PC-3 (cell line): ENCODE measurements around the gene CORIN. TPM values are rescaled to one million over a fixed set of nuclear protein-coding genes. Genes with fewer than 3 reads are reported as not detected.

ENCODE experiments used
- ATAC-seq: fragments of 200-7000 bp; cut with Tn5 transposase; 2 replicates; pipeline ENCODE4 v1.9.1; 2020; ENCODE audit warnings: mild to moderate bottlenecking, moderate library complexity
- BruUV-seq: library from RNA; stranded (reverse); fragments of 400-500 nt; replicated peaks from 2 replicates; lab custom pipeline; 2021; lab: Mats Ljungman, UMichigan
- CTCF ChIA-PET: fragments of 300-600 bp; sonication (Branson Sonifier 250); formaldehyde crosslinking; loops from one replicate; lab custom pipeline; 2022; ENCODE audit warnings: antibody characterized with exemption; lab: Charles Lee
- POLR2A ChIA-PET: fragments of 300-600 bp; sonication (Branson Sonifier 250); formaldehyde crosslinking; loops from one replicate; lab custom pipeline; 2022; ENCODE audit warnings: antibody characterized with exemption; ENCODE audit not compliant: unreplicated experiment; lab: Charles Lee
- DNase-seq: peaks from one replicate; pipeline ENCODE4 v3.0.0-alpha.2; 2015
- H2AFZ ChIP-seq: fragments of 300-600 bp; sonication (generic); 2 replicates; pipeline ENCODE4 v1.6.0; 2016; ENCODE audit warnings: antibody characterized with exemption, low read length
- H3F3A ChIP-seq: fragments of 300-600 bp; sonication (generic); one replicate; pipeline ENCODE4 v1.6.0; 2017; ENCODE audit warnings: antibody characterized with exemption, low read length, control low read depth, mild to moderate bottlenecking; ENCODE audit not compliant: unreplicated experiment
- H3K27ac ChIP-seq: fragments of 300-600 bp; sonication (generic); 2 replicates; pipeline ENCODE4 v1.5.1; 2016; ENCODE audit warnings: mild to moderate bottlenecking, low read length
- H3K27me3 ChIP-seq: fragments of 300-600 bp; sonication (generic); 2 replicates; pipeline ENCODE4 v1.6.1; 2016; ENCODE audit warnings: low read length, mixed read lengths
- H3K36me3 ChIP-seq: fragments of 300-600 bp; sonication (generic); 2 replicates; pipeline ENCODE4 v1.6.1; 2016; ENCODE audit warnings: low read depth, mixed run types, low read length, mixed read lengths
- H3K4me1 ChIP-seq: fragments of 300-600 bp; sonication (generic); 2 replicates; pipeline ENCODE4 v1.5.1; 2016; ENCODE audit warnings: low read length; ENCODE audit not compliant: insufficient read depth
- H3K4me2 ChIP-seq: fragments of 300-600 bp; sonication (generic); 2 replicates; pipeline ENCODE4 v1.6.0; 2016; ENCODE audit warnings: low read length
- H3K4me3 ChIP-seq: fragments of 300-600 bp; sonication (generic); 2 replicates; pipeline ENCODE4 v1.5.1; 2016; ENCODE audit warnings: mild to moderate bottlenecking, low read length, mixed read lengths
- H3K79me2 ChIP-seq: fragments of 300-600 bp; sonication (generic); 2 replicates; pipeline ENCODE4 v1.6.1; 2017; ENCODE audit warnings: low read length, mixed read lengths
- H3K9ac ChIP-seq: fragments of 300-600 bp; sonication (generic); 2 replicates; pipeline ENCODE4 v1.6.0; 2016; ENCODE audit warnings: mild to moderate bottlenecking, low read length
- H3K9me2 ChIP-seq: fragments of 300-600 bp; sonication (generic); replicated peaks from 2 replicates; pipeline ENCODE4 v1.6.1; 2016; ENCODE audit warnings: mixed run types, low read length, mixed read lengths
- H3K9me3 ChIP-seq: fragments of 300-600 bp; sonication (generic); 2 replicates; pipeline ENCODE4 v1.6.1; 2016; ENCODE audit warnings: low read length, mixed read lengths
- H4K20me1 ChIP-seq: fragments of 300-600 bp; sonication (generic); 2 replicates; pipeline ENCODE4 v1.6.1; 2016; ENCODE audit warnings: low read length, mixed read lengths
- EZH2 ChIP-seq: fragments of 300-600 bp; sonication (generic); IDR thresholded peaks from one replicate; pipeline ENCODE4 v1.6.1; 2017; ENCODE audit warnings: antibody characterized with exemption, mild to moderate bottlenecking, low read length; ENCODE audit not compliant: unreplicated experiment
- EZH2phosphoT487 ChIP-seq: fragments of 300-600 bp; sonication (generic); IDR thresholded peaks from 2 replicates; pipeline ENCODE4 v1.6.1; 2018; ENCODE audit warnings: mild to moderate bottlenecking, antibody characterized with exemption, low read length, borderline replicate concordance
- intact Hi-C: fragments of 100-400 bp; cut with micrococcal nuclease; formaldehyde crosslinking; loops from 2 replicates; pipeline ENCODE4 v1.9.0; 2023
- total RNA-seq: library from RNA; depleted of rRNA; stranded (reverse); fragments of >200 nt; gene quantifications from 2 replicates; pipeline ENCODE4 v1.2.3, GENCODE V29; 2014
- TF ChIP-seq, protein P1 (sequence below): fragments of 300-600 bp; sonication (generic); conservative IDR thresholded peaks from 2 replicates; pipeline ENCODE4 v1.5.1; 2017; ENCODE audit warnings: antibody characterized with exemption, low read depth, mild to moderate bottlenecking, low read length

Gene CORIN
- total RNA-seq, 1 experiment from 2014 or later = not detected

DNA sequence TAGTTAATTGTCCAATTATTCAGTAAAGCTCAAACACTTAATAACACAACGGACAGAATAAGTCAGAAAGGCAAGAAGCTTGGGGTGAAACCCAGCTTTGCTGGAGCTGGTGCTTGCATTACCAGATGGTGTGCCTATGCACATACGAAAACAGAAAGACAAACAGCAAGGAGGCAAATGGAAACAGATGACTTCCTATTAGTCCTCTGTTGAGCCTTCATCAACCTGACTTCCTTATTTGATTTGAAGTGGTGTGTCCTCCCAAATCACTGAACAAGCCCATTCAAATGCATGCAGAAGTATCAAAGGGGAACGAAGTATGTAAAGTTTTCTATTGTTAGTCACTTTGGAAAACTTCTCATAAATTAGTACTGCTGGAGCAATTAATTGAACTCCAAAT is 186.6 kb downstream of the CORIN start:
- Histone ChIP-seq H3K4me2 (no peak overlapping the region), H3F3A (no peaks in the 10 kb centered on the region), H3K4me1 (no peaks in the 10 kb centered on the region), H4K20me1 (no peaks in the 10 kb centered on the region), H3K9ac (no peak overlapping the region), H3K79me2 (no peaks in the 10 kb centered on the region), H3K9me2 (no peaks in the 10 kb centered on the region), H3K4me3 (no peak overlapping the region), H3K9me3 (no peaks in the 10 kb centered on the region), H3K36me3 (no peaks in the 10 kb centered on the region), H3K27me3 (peaks cover 24% of the 10 kb centered on the region), H2AFZ (no peak overlapping the region), H3K27ac (no peak overlapping the region)
- intact Hi-C loops = no loop called here
- BruUV-seq = no TSS peak
- POLR2A ChIA-PET = no interaction called here
- CTCF ChIA-PET = no interaction called here
- TF ChIP-seq, protein P1, sequence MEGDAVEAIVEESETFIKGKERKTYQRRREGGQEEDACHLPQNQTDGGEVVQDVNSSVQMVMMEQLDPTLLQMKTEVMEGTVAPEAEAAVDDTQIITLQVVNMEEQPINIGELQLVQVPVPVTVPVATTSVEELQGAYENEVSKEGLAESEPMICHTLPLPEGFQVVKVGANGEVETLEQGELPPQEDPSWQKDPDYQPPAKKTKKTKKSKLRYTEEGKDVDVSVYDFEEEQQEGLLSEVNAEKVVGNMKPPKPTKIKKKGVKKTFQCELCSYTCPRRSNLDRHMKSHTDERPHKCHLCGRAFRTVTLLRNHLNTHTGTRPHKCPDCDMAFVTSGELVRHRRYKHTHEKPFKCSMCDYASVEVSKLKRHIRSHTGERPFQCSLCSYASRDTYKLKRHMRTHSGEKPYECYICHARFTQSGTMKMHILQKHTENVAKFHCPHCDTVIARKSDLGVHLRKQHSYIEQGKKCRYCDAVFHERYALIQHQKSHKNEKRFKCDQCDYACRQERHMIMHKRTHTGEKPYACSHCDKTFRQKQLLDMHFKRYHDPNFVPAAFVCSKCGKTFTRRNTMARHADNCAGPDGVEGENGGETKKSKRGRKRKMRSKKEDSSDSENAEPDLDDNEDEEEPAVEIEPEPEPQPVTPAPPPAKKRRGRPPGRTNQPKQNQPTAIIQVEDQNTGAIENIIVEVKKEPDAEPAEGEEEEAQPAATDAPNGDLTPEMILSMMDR = no peak
- no peak for TF ChIP-seq EZH2
- no peak for TF ChIP-seq EZH2phosphoT487
- ATAC-seq (no peak), DNase-seq (no peak)

DNA sequence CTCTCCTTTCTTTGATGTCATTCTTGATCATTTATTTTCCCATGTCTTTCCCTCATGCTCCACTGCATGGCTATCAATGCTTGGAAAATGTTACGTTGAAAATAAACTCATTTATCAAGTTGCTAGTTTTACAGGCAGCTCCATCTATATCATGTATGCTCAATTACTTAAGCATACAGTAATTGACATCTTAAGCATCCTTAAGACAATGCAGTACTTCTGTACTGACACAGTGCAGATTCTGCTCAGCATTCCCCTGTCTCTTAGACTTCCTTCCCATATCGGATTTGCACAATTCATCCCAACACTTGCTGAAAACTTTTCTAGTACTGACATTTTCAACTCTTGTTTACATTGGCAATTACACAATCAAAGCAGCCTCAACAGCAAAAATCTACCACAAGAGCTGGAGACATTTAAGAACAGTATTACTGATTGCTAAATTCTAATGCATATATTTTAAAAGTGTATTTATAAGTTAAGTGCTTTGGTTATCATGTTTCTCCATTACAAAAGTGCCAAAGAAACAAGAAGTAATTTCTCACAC is 187.2 kb downstream of the CORIN start:
- Histone ChIP-seq H3K9me2 (no peaks in the 10 kb centered on the region), H3K4me2 (no peak overlapping the region), H3K4me1 (no peaks in the 10 kb centered on the region), H3K9ac (no peak overlapping the region), H2AFZ (no peak overlapping the region), H3K4me3 (no peak overlapping the region), H3K36me3 (no peaks in the 10 kb centered on the region), H3K9me3 (no peaks in the 10 kb centered on the region), H3K27ac (no peak overlapping the region), H3K79me2 (no peaks in the 10 kb centered on the region), H4K20me1 (no peaks in the 10 kb centered on the region), H3F3A (no peaks in the 10 kb centered on the region), H3K27me3 (peaks cover 24% of the 10 kb centered on the region)
- DNase-seq = no peak
- TF ChIP-seq EZH2 (no peak), EZH2phosphoT487 (no peak)
- TF ChIP-seq, protein P1 = no peak
- intact Hi-C loops = no loop called here
- ATAC-seq = no peak
- POLR2A ChIA-PET = no interaction called here
- BruUV-seq = no TSS peak
- CTCF ChIA-PET = no interaction called here

DNA sequence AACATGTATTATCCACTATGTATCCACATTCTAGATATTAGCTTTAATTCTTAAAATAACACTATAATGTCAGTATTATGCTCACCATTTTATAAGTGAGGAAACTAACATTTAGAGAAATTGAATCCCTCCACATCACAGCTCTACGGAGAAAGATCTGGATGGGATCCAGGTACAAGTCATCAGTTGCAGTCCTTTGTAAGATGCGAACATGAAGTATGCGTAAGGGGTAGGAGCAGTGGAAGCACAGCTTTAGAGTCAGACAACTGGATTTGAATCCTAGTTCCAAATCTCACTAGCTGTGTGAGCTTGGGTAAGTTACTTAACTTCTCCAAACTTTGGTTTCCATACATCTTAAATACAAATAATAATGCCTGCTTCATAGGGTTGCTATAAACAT is 190.3 kb downstream of the CORIN start:
- Histone ChIP-seq H3K79me2 (no peaks in the 10 kb centered on the region), H3F3A (no peaks in the 10 kb centered on the region), H3K27ac (no peak overlapping the region), H3K9ac (no peak overlapping the region), H3K4me2 (no peak overlapping the region), H3K4me3 (no peak overlapping the region), H3K9me3 (no peaks in the 10 kb centered on the region), H3K27me3 (peaks cover 24% of the 10 kb centered on the region), H4K20me1 (no peaks in the 10 kb centered on the region), H3K4me1 (no peaks in the 10 kb centered on the region), H3K36me3 (no peaks in the 10 kb centered on the region), H2AFZ (no peak overlapping the region), H3K9me2 (no peaks in the 10 kb centered on the region)
- intact Hi-C loops = no loop called here
- no peak for DNase-seq
- POLR2A ChIA-PET = no interaction called here
- no TSS peak for BruUV-seq
- TF ChIP-seq EZH2 = no peak
- TF ChIP-seq, protein P1 = no peak
- CTCF ChIA-PET = no interaction called here
- ATAC-seq = no peak
